IMR-90 (cell line): Measurements from ENCODE around the gene CKAP5. TPM values are rescaled to one million over a fixed set of nuclear protein-coding genes. Genes with fewer than 3 reads are reported as not detected.

Experiments used
- ATAC-seq: fragments of 200-7000 bp; cut with Tn5 transposase; 2 replicates; pipeline ENCODE4 v1.9.1; 2020; ENCODE audit warnings: low read depth, mild to moderate bottlenecking, moderate library complexity
- BruUV-seq: library from RNA; stranded (reverse); fragments of 400-500 nt; replicated peaks from 2 replicates; lab custom pipeline; 2021; lab: Mats Ljungman, UMichigan
- CTCF ChIA-PET: fragments of 300-600 bp; formaldehyde crosslinking; extraction: SDS; loops from one replicate; lab custom pipeline; 2021; ENCODE audit warnings: antibody characterized with exemption; lab: Yijun Ruan, JAX
- POLR2A ChIA-PET: fragments of 300-600 bp; sonication (Branson Sonifier 250); formaldehyde crosslinking; loops from one replicate; lab custom pipeline; 2022; ENCODE audit warnings: antibody characterized with exemption; ENCODE audit not compliant: unreplicated experiment; lab: Charles Lee
- DNase-seq: peaks from one replicate; pipeline ENCODE4 v3.0.0; 2013
- H2AFZ ChIP-seq: replicated peaks from 2 replicates; pipeline ENCODE3; 2013; ENCODE audit warnings: low read length, mild to moderate bottlenecking; ENCODE audit not compliant: poor library complexity
- H2AK5ac ChIP-seq: 2 replicates; pipeline ENCODE4 v1.6.1; 2013; ENCODE audit warnings: low read depth, low read length, inconsistent platforms
- H2AK9ac ChIP-seq: replicated peaks from 2 replicates; pipeline ENCODE3; 2013; ENCODE audit warnings: mild to moderate bottlenecking, low read depth, low read length, moderate library complexity; ENCODE audit not compliant: poor library complexity
- H2BK120ac ChIP-seq: 2 replicates; pipeline ENCODE4 v1.6.1; 2013; ENCODE audit warnings: low read depth, low read length, inconsistent platforms
- H2BK15ac ChIP-seq: 3 replicates; pipeline ENCODE4 v1.6.1; 2013; ENCODE audit warnings: low read depth, low read length, inconsistent platforms
- H2BK20ac ChIP-seq: 2 replicates; pipeline ENCODE4 v1.6.1; 2013; ENCODE audit warnings: low read depth, mild to moderate bottlenecking, inconsistent platforms, low read length, moderate library complexity
- H2BK5ac ChIP-seq: 2 replicates; pipeline ENCODE4 v1.6.1; 2013; ENCODE audit warnings: mild to moderate bottlenecking, low read depth, low read length, inconsistent platforms; ENCODE audit not compliant: poor library complexity, severe bottlenecking
- H3K14ac ChIP-seq: replicated peaks from 2 replicates; pipeline ENCODE4 v1.6.1; 2013; ENCODE audit warnings: low read depth, low read length, inconsistent platforms
- H3K18ac ChIP-seq: 2 replicates; pipeline ENCODE4 v1.6.1; 2013; ENCODE audit warnings: low read depth, low read length, control low read depth
- H3K23ac ChIP-seq: 2 replicates; pipeline ENCODE4 v1.6.1; 2013; ENCODE audit warnings: low read depth, low read length, inconsistent platforms
- H3K27ac ChIP-seq: 2 replicates; pipeline ENCODE4 v1.5.1; 2013; ENCODE audit warnings: mild to moderate bottlenecking, control low read depth, low read length; ENCODE audit not compliant: insufficient read depth
- H3K27me3 ChIP-seq: 2 replicates; pipeline ENCODE4 v1.6.1; 2013; ENCODE audit warnings: low read length; ENCODE audit not compliant: control insufficient read depth, insufficient read depth
- H3K36me3 ChIP-seq: 2 replicates; pipeline ENCODE4 v1.6.1; 2013; ENCODE audit warnings: low read length, mixed read lengths; ENCODE audit not compliant: control insufficient read depth, insufficient read depth
- H3K4ac ChIP-seq: 2 replicates; pipeline ENCODE4 v1.6.1; 2013; ENCODE audit warnings: low read depth, low read length, inconsistent platforms
- H3K4me1 ChIP-seq: 2 replicates; pipeline ENCODE4 v1.6.1; 2013; ENCODE audit warnings: low read length, mixed read lengths; ENCODE audit not compliant: control insufficient read depth, insufficient read depth
- H3K4me2 ChIP-seq: 2 replicates; pipeline ENCODE4 v1.6.1; 2013; ENCODE audit warnings: low read depth, mild to moderate bottlenecking, control low read depth, low read length, moderate library complexity
- H3K4me3 ChIP-seq: 2 replicates; pipeline ENCODE4 v1.5.1; 2013; ENCODE audit warnings: low read depth, mild to moderate bottlenecking, control low read depth, low read length, moderate library complexity; ENCODE audit not compliant: insufficient read depth
- H3K56ac ChIP-seq: 2 replicates; pipeline ENCODE4 v1.6.1; 2013; ENCODE audit warnings: low read length, inconsistent platforms; ENCODE audit not compliant: insufficient read depth; ENCODE audit errors: extremely low read depth
- H3K79me1 ChIP-seq, 2 experiments: 2 replicates each; pipeline ENCODE4 v1.6.1; 2013; ENCODE audit warnings: low read length in 2 of 2, inconsistent platforms in 1 of 2, low read depth in 1 of 2
- H3K9ac ChIP-seq: 2 replicates; pipeline ENCODE4 v1.6.1; 2013; ENCODE audit warnings: low read depth, low read length, control low read depth
- H3K9me1 ChIP-seq: 2 replicates; pipeline ENCODE4 v1.6.1; 2013; ENCODE audit warnings: low read length, inconsistent platforms; ENCODE audit not compliant: insufficient read depth
- H3K9me3 ChIP-seq: 2 replicates; pipeline ENCODE4 v1.6.1; 2013; ENCODE audit warnings: low read length; ENCODE audit not compliant: control insufficient read depth, insufficient read depth
- H4K20me1 ChIP-seq: 2 replicates; pipeline ENCODE4 v1.6.1; 2013; ENCODE audit warnings: low read length, inconsistent platforms; ENCODE audit not compliant: insufficient read depth
- H4K5ac ChIP-seq: 2 replicates; pipeline ENCODE4 v1.6.1; 2013; ENCODE audit warnings: mild to moderate bottlenecking, low read depth, low read length, control low read depth
- H4K8ac ChIP-seq, 2 experiments: 2 replicates each; pipeline ENCODE4 v1.6.1; 2013; ENCODE audit warnings: low read depth in 2 of 2, low read length in 2 of 2, control low read depth in 1 of 2, inconsistent platforms in 1 of 2
- H4K91ac ChIP-seq: 2 replicates; pipeline ENCODE4 v1.6.1; 2013; ENCODE audit warnings: low read depth, low read length, inconsistent platforms; ENCODE audit not compliant: insufficient read depth
- BHLHE40 ChIP-seq: fragments of 150-350 bp; IDR thresholded peaks from 2 replicates; pipeline ENCODE4 v1.6.1; 2016; ENCODE audit warnings: mild to moderate bottlenecking, low read depth, low read length
- CEBPB ChIP-seq: IDR thresholded peaks from 2 replicates; pipeline ENCODE4 v1.6.1; 2012; ENCODE audit warnings: low read depth, low read length, improper control_type of control experiment
- FOS ChIP-seq: fragments of 150-350 bp; IDR thresholded peaks from 2 replicates; pipeline ENCODE4 v1.6.1; 2016; ENCODE audit warnings: low read depth, low read length
- MAFK ChIP-seq: IDR thresholded peaks from 2 replicates; pipeline ENCODE4 v1.6.1; 2012; ENCODE audit warnings: low read depth, low read length, improper control_type of control experiment
- MAZ ChIP-seq: IDR thresholded peaks from 2 replicates; pipeline ENCODE4 v1.6.1; 2012; ENCODE audit warnings: low read depth, mild to moderate bottlenecking, low read length, improper control_type of control experiment, moderate library complexity, borderline replicate concordance
- MXI1 ChIP-seq: IDR thresholded peaks from 2 replicates; pipeline ENCODE4 v1.6.1; 2012; ENCODE audit warnings: low read depth, mild to moderate bottlenecking, low read length, moderate library complexity, borderline replicate concordance
- NFE2L2 ChIP-seq: fragments of 150-350 bp; IDR thresholded peaks from 2 replicates; pipeline ENCODE4 v1.6.1; 2016; ENCODE audit warnings: low read depth, mild to moderate bottlenecking, low read length
- POLR2A ChIP-seq: IDR thresholded peaks from 2 replicates; pipeline ENCODE4 v1.6.1; 2012; ENCODE audit warnings: mild to moderate bottlenecking, low read depth, low read length
- RCOR1 ChIP-seq: IDR thresholded peaks from 2 replicates; pipeline ENCODE4 v1.6.1; 2012; ENCODE audit warnings: mild to moderate bottlenecking, low read length, improper control_type of control experiment; ENCODE audit not compliant: insufficient replicate concordance
- RFX5 ChIP-seq: IDR thresholded peaks from 2 replicates; pipeline ENCODE4 v1.8.0; 2012; ENCODE audit warnings: low read depth, mild to moderate bottlenecking, low read length, moderate library complexity
- WGBS, 2 experiments: methylation state at CpG; one replicate each; pipeline versions ENCODE4 v1.1.5 to v1.1.7; 2013; ENCODE audit warnings: missing lambda C conversion rate in 2 of 2; ENCODE audit not compliant: insufficient read length in 1 of 2; ENCODE audit errors: extremely low coverage in 2 of 2; 5-methylcytosine and 5-hydroxymethylcytosine counted together
- dilution Hi-C: fragments of 300-500 bp; cut with HindIII; formaldehyde crosslinking; loops from one replicate; pipeline ENCODE4 v1.14.3; 2018; ENCODE audit warnings: low sequenced_read_pairs; ENCODE audit not compliant: unreplicated experiment
- in situ Hi-C: fragments of 300-500 bp; cut with MboI; formaldehyde crosslinking; loops from 3 replicates; pipeline ENCODE4 v1.14.3; 2019; ENCODE audit warnings: low sequenced_read_pairs, inconsistent platforms, mixed read lengths
- intact Hi-C: fragments of 100-400 bp; cut with micrococcal nuclease; formaldehyde crosslinking; loops from 2 replicates; pipeline ENCODE4 v1.10.0; 2022
- polyA plus RNA-seq, 3 experiments: library from polyadenylated mRNA; depleted of rRNA; stranded (reverse); fragments of >200 nt; gene quantifications; 2 replicates each; pipeline ENCODE4 v1.2.3, GENCODE V29; 2012; ENCODE audit warnings: low replicate concordance in 1 of 3
- total RNA-seq: library from RNA; depleted of rRNA; stranded (reverse); fragments of >200 nt; gene quantifications from 2 replicates; pipeline ENCODE4 v1.2.3, GENCODE V29; 2012
- TF ChIP-seq, protein P1 (sequence below): fragments of 150-350 bp; IDR thresholded peaks from 2 replicates; pipeline ENCODE4 v1.6.1; 2016; ENCODE audit warnings: low read depth, mild to moderate bottlenecking, low read length, moderate library complexity, borderline replicate concordance
- TF ChIP-seq, protein P2 (sequence below): fragments of 150-350 bp; IDR thresholded peaks from 2 replicates; pipeline ENCODE4 v1.6.1; 2017; ENCODE audit warnings: mild to moderate bottlenecking, antibody characterized with exemption, low read length, low read depth

The CKAP5 gene
- total and polyA plus RNA-seq, 2 of the 4 experiments (the other 2 are of a cell fraction) = 59.5 to 79.2 TPM

DNA sequence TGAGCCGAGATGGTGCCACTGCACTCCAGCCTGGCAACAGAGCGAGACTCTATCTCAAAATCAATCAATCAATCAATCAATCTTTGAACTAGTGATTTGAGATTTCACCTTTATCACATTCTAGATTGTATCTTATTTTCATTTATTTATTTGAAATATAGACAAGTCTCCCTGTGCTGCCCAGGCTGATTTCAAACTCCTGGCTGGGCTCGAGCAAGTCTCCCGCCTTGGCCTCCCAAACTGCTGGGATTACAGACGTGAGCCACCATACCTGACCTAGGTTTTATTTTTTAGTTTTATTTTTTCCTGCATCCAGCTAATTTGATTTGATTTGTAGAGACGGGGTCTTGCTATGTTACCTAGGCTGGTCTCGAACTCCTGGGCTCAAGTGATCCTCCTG is 109.9 kb downstream of the CKAP5 start:
- no peak overlapping the region for H2AK5ac ChIP-seq
- 80% methylated on average over 1 of the region's 7 CpGs; no CpG with 5 or more reads in 1 of the 2 experiments for WGBS, 2 experiments
- H4K20me1 ChIP-seq = no peaks in the 10 kb centered on the region
- no peak overlapping the region for H3K4me3 ChIP-seq
- ATAC-seq = no peak
- H3K9me1 ChIP-seq = no peaks in the 10 kb centered on the region
- H3K4me1 ChIP-seq = no peaks in the 10 kb centered on the region
- H3K9ac ChIP-seq = no peak overlapping the region
- no peak overlapping the region for H2BK120ac ChIP-seq
- H3K18ac ChIP-seq = no peak overlapping the region
- H3K36me3 ChIP-seq = peaks cover 3% of the 10 kb centered on the region
- no peak overlapping the region for H3K56ac ChIP-seq
- dilution Hi-C loops (no loop called here), in situ Hi-C loops (no loop called here), intact Hi-C loops (no loop called here)
- no TSS peak for BruUV-seq
- no peaks in the 10 kb centered on the region for H3K27me3 ChIP-seq
- no peak overlapping the region for H3K27ac ChIP-seq
- ChIA-PET CTCF (no interaction called here), POLR2A (no interaction called here)
- no peak overlapping the region for H2AFZ ChIP-seq
- no peak overlapping the region for H2BK15ac ChIP-seq
- H3K14ac ChIP-seq = no peak overlapping the region
- H3K23ac ChIP-seq = no peak overlapping the region
- no peak overlapping the region for H2BK5ac ChIP-seq
- H4K8ac ChIP-seq = no peak overlapping the region
- H3K4ac ChIP-seq = no peak overlapping the region
- no peaks in the 10 kb centered on the region for H3K79me1 ChIP-seq
- no peak for DNase-seq
- H4K5ac ChIP-seq = no peak overlapping the region
- H4K91ac ChIP-seq = no peak overlapping the region
- no peaks in the 10 kb centered on the region for H3K9me3 ChIP-seq
- no peak overlapping the region for H2BK20ac ChIP-seq
- H2AK9ac ChIP-seq = no peak overlapping the region
- H3K4me2 ChIP-seq = no peak overlapping the region
- TF ChIP-seq, protein P1, sequence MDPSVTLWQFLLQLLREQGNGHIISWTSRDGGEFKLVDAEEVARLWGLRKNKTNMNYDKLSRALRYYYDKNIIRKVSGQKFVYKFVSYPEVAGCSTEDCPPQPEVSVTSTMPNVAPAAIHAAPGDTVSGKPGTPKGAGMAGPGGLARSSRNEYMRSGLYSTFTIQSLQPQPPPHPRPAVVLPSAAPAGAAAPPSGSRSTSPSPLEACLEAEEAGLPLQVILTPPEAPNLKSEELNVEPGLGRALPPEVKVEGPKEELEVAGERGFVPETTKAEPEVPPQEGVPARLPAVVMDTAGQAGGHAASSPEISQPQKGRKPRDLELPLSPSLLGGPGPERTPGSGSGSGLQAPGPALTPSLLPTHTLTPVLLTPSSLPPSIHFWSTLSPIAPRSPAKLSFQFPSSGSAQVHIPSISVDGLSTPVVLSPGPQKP = no peak
- no peak for TF ChIP-seq MXI1
- no peak for TF ChIP-seq BHLHE40
- no peak for TF ChIP-seq NFE2L2
- TF ChIP-seq POLR2A = no peak
- TF ChIP-seq, protein P2, sequence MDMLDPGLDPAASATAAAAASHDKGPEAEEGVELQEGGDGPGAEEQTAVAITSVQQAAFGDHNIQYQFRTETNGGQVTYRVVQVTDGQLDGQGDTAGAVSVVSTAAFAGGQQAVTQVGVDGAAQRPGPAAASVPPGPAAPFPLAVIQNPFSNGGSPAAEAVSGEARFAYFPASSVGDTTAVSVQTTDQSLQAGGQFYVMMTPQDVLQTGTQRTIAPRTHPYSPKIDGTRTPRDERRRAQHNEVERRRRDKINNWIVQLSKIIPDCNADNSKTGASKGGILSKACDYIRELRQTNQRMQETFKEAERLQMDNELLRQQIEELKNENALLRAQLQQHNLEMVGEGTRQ = no peak
- TF ChIP-seq MAFK = no peak
- TF ChIP-seq RCOR1 = no peak
- TF ChIP-seq RFX5 = no peak
- no peak for TF ChIP-seq CEBPB
- no peak for TF ChIP-seq MAZ
- TF ChIP-seq FOS = no peak
